ENCODE data around the gene FSD2.
"Not testable (repeated sequence)": the region's sequence is repeated elsewhere in the genome, so short reads cannot be mapped to it uniquely, and the experiment has no call there.

The FSD2 gene

GRCh38 chr15:82778755-82779154 is 27.1 kb downstream of the FSD2 start:
- H3K27ac ChIP-seq: no peak overlapping the region
- CTCF ChIA-PET: no interaction called here
- no peak for DNase-seq (ENCODE audit: low spot score)
- POLR2A ChIA-PET (ENCODE audit: low non-redundant PET): no interaction called here
- no peak for TF ChIP-seq CTCF (conservative IDR thresholded peaks at IDR 0.05; ENCODE audit: low read depth)

- H3K27ac ChIP-seq: no peak overlapping the region
- no peak for TF ChIP-seq CTCF (conservative IDR thresholded peaks at IDR 0.05; ENCODE audit: low read depth)
- DNase-seq (ENCODE audit: low spot score): no peak
- ChIA-PET POLR2A (ENCODE audit: low non-redundant PET) (no interaction called here), CTCF (interaction anchor here (0.6 kb wide), 1 partner anchor 12 kb away, joined by 6 read pairs; no protein-coding TSS in a partner anchor)
These were observed 31.4 kb downstream of the FSD2 start for GRCh38 chr15:82774496-82774895.

- TF ChIP-seq CTCF (conservative IDR thresholded peaks at IDR 0.05; ENCODE audit: low read depth): no peak
- no peak for DNase-seq (ENCODE audit: low spot score)
- ChIA-PET POLR2A (ENCODE audit: low non-redundant PET) (interaction anchor here (1.5 kb wide), 1 partner anchor 22 kb away, joined by 4 read pairs; no protein-coding TSS in a partner anchor), CTCF (interaction anchor here (0.6 kb wide), 1 partner anchor 1912 kb away, joined by 3 read pairs; no protein-coding TSS in a partner anchor)
- no peak overlapping the region for H3K27ac ChIP-seq
These were observed 33.9 kb downstream of the FSD2 start for GRCh38 chr15:82771789-82772607.

- no peak for TF ChIP-seq CTCF (conservative IDR thresholded peaks at IDR 0.05; ENCODE audit: low read depth)
- ChIA-PET CTCF (interaction anchor here (1.3 kb wide), 1 partner anchor 16 kb away, joined by 9 read pairs; no protein-coding TSS in a partner anchor), POLR2A (ENCODE audit: low non-redundant PET) (no interaction called here)
- H3K27ac ChIP-seq: no peak overlapping the region
- no peak for DNase-seq (ENCODE audit: low spot score)
These were observed 37.3 kb downstream of the FSD2 start for GRCh38 chr15:82768414-82769054.

- DNase-seq (ENCODE audit: low spot score): no peak
- POLR2A ChIA-PET (ENCODE audit: low non-redundant PET): interaction anchor here (0.6 kb wide), 1 partner anchor 176 kb away, joined by 4 read pairs; no protein-coding TSS in a partner anchor
- CTCF ChIA-PET: no interaction called here
- H3K27ac ChIP-seq: no peak overlapping the region; the same call in 1 of the 2 replicates
- TF ChIP-seq CTCF (conservative IDR thresholded peaks at IDR 0.05; ENCODE audit: low read depth): no peak
These were observed 38.6 kb downstream of the FSD2 start for GRCh38 chr15:82767163-82767829.

GRCh38 chr15:82766201-82766600 is 39.7 kb downstream of the FSD2 start:
- DNase-seq (ENCODE audit: low spot score); H3K27ac ChIP-seq; POLR2A ChIA-PET (ENCODE audit: low non-redundant PET): not testable (repeated sequence)
- CTCF ChIA-PET: interaction anchor here (0.5 to 0.7 kb wide), 2 partner anchors 19 to 226 kb away, joined by 3 read pairs; partner anchors contain the start of gene RPS17

All from RWPE1 (cell line).